ENCODE results near the gene RFK.
"Not testable (repeated sequence)": the region's sequence is repeated elsewhere in the genome, so short reads cannot be mapped to it uniquely, and the experiment has no call there.

DNA sequence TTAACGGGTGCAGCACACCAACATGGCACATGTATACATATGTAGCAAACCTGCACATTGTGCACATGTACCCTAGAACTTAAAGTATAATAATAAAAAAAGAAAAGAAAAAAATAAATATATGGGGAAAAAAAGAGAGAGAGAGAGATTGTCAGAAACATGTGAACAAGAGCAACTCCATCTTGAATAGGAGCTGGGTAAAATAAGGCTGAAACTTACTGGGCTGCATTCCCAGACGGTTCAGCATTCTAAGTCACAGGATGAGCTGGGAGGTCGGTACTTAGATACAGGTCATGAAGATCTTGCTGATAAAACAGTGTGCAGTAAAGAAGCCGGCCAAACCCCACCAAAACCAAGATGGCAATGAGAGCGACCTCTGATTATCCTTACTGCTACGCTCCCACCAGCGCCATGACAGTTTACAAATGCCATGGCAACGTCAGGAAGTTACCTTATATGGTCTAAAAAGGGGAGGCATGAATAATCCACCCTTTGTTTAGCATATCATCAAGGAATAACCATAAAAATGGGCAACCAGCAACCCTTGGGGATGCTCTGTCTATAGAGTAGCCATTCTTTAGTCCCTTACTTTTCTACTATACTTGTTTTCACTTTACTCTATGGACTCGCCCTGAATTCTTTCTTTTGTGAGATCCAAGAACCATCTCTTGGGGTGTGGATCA lies 42.9 kb upstream of the RFK start:
- TF ChIP-seq, protein P1, sequence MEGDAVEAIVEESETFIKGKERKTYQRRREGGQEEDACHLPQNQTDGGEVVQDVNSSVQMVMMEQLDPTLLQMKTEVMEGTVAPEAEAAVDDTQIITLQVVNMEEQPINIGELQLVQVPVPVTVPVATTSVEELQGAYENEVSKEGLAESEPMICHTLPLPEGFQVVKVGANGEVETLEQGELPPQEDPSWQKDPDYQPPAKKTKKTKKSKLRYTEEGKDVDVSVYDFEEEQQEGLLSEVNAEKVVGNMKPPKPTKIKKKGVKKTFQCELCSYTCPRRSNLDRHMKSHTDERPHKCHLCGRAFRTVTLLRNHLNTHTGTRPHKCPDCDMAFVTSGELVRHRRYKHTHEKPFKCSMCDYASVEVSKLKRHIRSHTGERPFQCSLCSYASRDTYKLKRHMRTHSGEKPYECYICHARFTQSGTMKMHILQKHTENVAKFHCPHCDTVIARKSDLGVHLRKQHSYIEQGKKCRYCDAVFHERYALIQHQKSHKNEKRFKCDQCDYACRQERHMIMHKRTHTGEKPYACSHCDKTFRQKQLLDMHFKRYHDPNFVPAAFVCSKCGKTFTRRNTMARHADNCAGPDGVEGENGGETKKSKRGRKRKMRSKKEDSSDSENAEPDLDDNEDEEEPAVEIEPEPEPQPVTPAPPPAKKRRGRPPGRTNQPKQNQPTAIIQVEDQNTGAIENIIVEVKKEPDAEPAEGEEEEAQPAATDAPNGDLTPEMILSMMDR (IDR thresholded peaks at IDR 0.05; ENCODE audit: low read depth, low read length) = not testable (repeated sequence)
- not testable (repeated sequence) for TF ChIP-seq POLR2A (IDR thresholded peaks at IDR 0.05; ENCODE audit: extremely low read depth, insufficient read length)
